GM12873 (cell line): ENCODE data around the gene FOXS1.
A peak's percentile ranks its signal among the peaks of the same experiment; 100 is the strongest.

ENCODE experiments used
- CTCF ChIP-seq: IDR thresholded peaks from 2 replicates; pipeline ENCODE4 v1.5.1; 2012; ENCODE audit warnings: low read depth, mild to moderate bottlenecking, moderate library complexity, low read length, control low read depth; ENCODE audit not compliant: insufficient read depth; ENCODE audit errors: missing control alignments

The FOXS1 gene

GRCh38 chr20:31860390-31861134, 15.2 kb upstream of the FOXS1 start:
- TF ChIP-seq CTCF = no peak

GRCh38 chr20:31859998-31860380, 14.6 kb upstream of the FOXS1 start:
- TF ChIP-seq CTCF = no peak

GRCh38 chr20:31859266-31859997, 14.0 kb upstream of the FOXS1 start:
- no peak for TF ChIP-seq CTCF

- no peak for TF ChIP-seq CTCF
Measured at GRCh38 chr20:31858760-31859083, 13.3 kb upstream of the FOXS1 start.

GRCh38 chr20:31857861-31858759, 12.7 kb upstream of the FOXS1 start:
- peak; percentile 11 for TF ChIP-seq CTCF

GRCh38 chr20:31856516-31856915, 11.1 kb upstream of the FOXS1 start:
- no peak for TF ChIP-seq CTCF

- no peak for TF ChIP-seq CTCF
Measured at GRCh38 chr20:31853481-31853880, 8.1 kb upstream of the FOXS1 start.
